Activated naive CD8-positive, alpha-beta T cell treated with anti-CD3 and anti-CD28 coated beads for 36 hours (primary cell): ENCODE results near the gene PI4KB. TPM values are rescaled to one million over a fixed set of nuclear protein-coding genes. Genes with fewer than 3 reads are reported as not detected.

Experiments used
- DNase-seq: peaks from one replicate; pipeline ENCODE4 v3.0.0; 2021
- H3K27ac Mint-ChIP-seq: one replicate; pipeline ENCODE4 v1.8.0; 2022; ENCODE audit warnings: mild to moderate bottlenecking, moderate library complexity, mixed read lengths
- H3K27me3 Mint-ChIP-seq: one replicate; pipeline ENCODE4 v1.8.0; 2022; ENCODE audit warnings: mild to moderate bottlenecking, mixed read lengths
- H3K36me3 Mint-ChIP-seq: one replicate; pipeline ENCODE4 v1.8.0; 2021; ENCODE audit warnings: mild to moderate bottlenecking, mixed read lengths
- H3K4me1 Mint-ChIP-seq: one replicate; pipeline ENCODE4 v1.8.0; 2021; ENCODE audit warnings: mixed read lengths
- H3K4me3 Mint-ChIP-seq: one replicate; pipeline ENCODE4 v1.8.0; 2022; ENCODE audit warnings: mild to moderate bottlenecking, moderate library complexity, mixed read lengths
- H3K9me3 Mint-ChIP-seq: one replicate; pipeline ENCODE4 v1.8.0; 2022; ENCODE audit warnings: mixed read lengths
- total RNA-seq, 2 experiments: library from RNA; stranded (reverse); gene quantifications; one replicate each; pipeline ENCODE4 v1.2.3, GENCODE V29; 2021

PI4KB gene
- total RNA-seq, 2 experiments from 2014 or later, result 46.4 to 49.4 TPM

GRCh38 chr1:151294742-151295462 lies 32.3 kb downstream of the PI4KB start:
- Mint-ChIP-seq H3K27me3 (no peaks in the 10 kb centered on the region), H3K27ac (peak overlapping the region; percentile 17), H3K4me1 (peaks cover 2% of the 10 kb centered on the region), H3K9me3 (no peaks in the 10 kb centered on the region), H3K4me3 (no peak overlapping the region), H3K36me3 (peaks cover 9% of the 10 kb centered on the region)
- no peak for DNase-seq

DNA sequence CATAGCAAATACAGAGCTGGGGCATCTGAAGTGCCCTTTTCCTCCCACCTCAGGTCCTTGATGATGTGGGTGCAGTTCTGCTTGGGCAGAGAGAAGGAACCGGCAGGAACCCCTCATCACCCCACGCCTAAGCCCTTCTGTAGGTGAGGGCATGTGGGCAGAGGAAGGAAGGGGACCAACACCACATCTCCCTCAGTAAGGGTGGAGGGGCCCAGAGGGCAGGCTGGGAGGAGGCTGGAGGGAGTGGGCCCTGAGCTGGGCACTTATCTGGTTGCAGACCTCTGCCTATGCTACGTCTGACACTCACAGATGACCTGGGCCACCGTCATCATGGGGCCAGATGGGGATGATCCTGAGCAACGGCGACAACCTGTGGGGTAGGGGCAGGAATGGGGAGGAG lies 34.1 kb downstream of the PI4KB start:
- H3K4me1 Mint-ChIP-seq, result peaks cover 10% of the 10 kb centered on the region
- no peak for DNase-seq
- no peaks in the 10 kb centered on the region for H3K9me3 Mint-ChIP-seq
- no peak overlapping the region for H3K4me3 Mint-ChIP-seq
- H3K27me3 Mint-ChIP-seq, result no peaks in the 10 kb centered on the region
- H3K27ac Mint-ChIP-seq, result peak overlapping the region; percentile 16
- peaks cover 19% of the 10 kb centered on the region for H3K36me3 Mint-ChIP-seq

- no peak overlapping the region for H3K4me3 Mint-ChIP-seq
- H3K4me1 Mint-ChIP-seq, result peaks cover 10% of the 10 kb centered on the region
- H3K27me3 Mint-ChIP-seq, result no peaks in the 10 kb centered on the region
- DNase-seq, result no peak
- peaks cover 19% of the 10 kb centered on the region for H3K36me3 Mint-ChIP-seq
- no peaks in the 10 kb centered on the region for H3K9me3 Mint-ChIP-seq
- H3K27ac Mint-ChIP-seq, result peak overlapping the region; percentile 82
Measured at GRCh38 chr1:151292207-151293030, 34.8 kb downstream of the PI4KB start.

- H3K27ac Mint-ChIP-seq, result no peak overlapping the region
Measured at GRCh38 chr1:151290709-151291303, 36.4 kb downstream of the PI4KB start.

GRCh38 chr1:151289991-151290708 lies 37.1 kb downstream of the PI4KB start:
- no peaks in the 10 kb centered on the region for H3K27me3 Mint-ChIP-seq
- no peak overlapping the region for H3K4me3 Mint-ChIP-seq
- H3K9me3 Mint-ChIP-seq, result no peaks in the 10 kb centered on the region
- DNase-seq, result no peak
- peaks cover 16% of the 10 kb centered on the region for H3K4me1 Mint-ChIP-seq
- H3K36me3 Mint-ChIP-seq, result peaks cover 24% of the 10 kb centered on the region
- H3K27ac Mint-ChIP-seq, result peak overlapping the region; percentile 66

More at GRCh38 chr1:151290709-151291303, 36.4 kb downstream of the PI4KB start:
- peaks cover 13% of the 10 kb centered on the region for H3K4me1 Mint-ChIP-seq
- no peak overlapping the region for H3K4me3 Mint-ChIP-seq
- no peaks in the 10 kb centered on the region for H3K27me3 Mint-ChIP-seq
- no peak for DNase-seq
- peaks cover 24% of the 10 kb centered on the region for H3K36me3 Mint-ChIP-seq
- no peaks in the 10 kb centered on the region for H3K9me3 Mint-ChIP-seq

GRCh38 chr1:151289080-151289935 lies 37.9 kb downstream of the PI4KB start:
- peaks cover 18% of the 10 kb centered on the region for H3K4me1 Mint-ChIP-seq
- DNase-seq, result no peak
- H3K27me3 Mint-ChIP-seq, result no peaks in the 10 kb centered on the region
- no peaks in the 10 kb centered on the region for H3K9me3 Mint-ChIP-seq
- H3K27ac Mint-ChIP-seq, result peak overlapping the region; percentile 25
- H3K4me3 Mint-ChIP-seq, result no peak overlapping the region
- peaks cover 26% of the 10 kb centered on the region for H3K36me3 Mint-ChIP-seq

GRCh38 chr1:151288502-151288901 lies 38.7 kb downstream of the PI4KB start:
- Mint-ChIP-seq H3K27ac (peak overlapping the region; percentile 47), H3K9me3 (no peaks in the 10 kb centered on the region), H3K36me3 (peaks cover 33% of the 10 kb centered on the region), H3K27me3 (no peaks in the 10 kb centered on the region), H3K4me1 (peaks cover 26% of the 10 kb centered on the region), H3K4me3 (no peak overlapping the region)
- no peak for DNase-seq

- Mint-ChIP-seq H3K27ac (no peak overlapping the region), H3K9me3 (no peaks in the 10 kb centered on the region), H3K36me3 (peaks cover 35% of the 10 kb centered on the region), H3K4me1 (peaks cover 28% of the 10 kb centered on the region), H3K4me3 (no peak overlapping the region), H3K27me3 (no peaks in the 10 kb centered on the region)
- DNase-seq, result no peak
Measured at GRCh38 chr1:151287767-151288500, 39.3 kb downstream of the PI4KB start.

- Mint-ChIP-seq H3K4me3 (no peak overlapping the region), H3K4me1 (peaks cover 28% of the 10 kb centered on the region)
- DNase-seq, result no peak
Measured at GRCh38 chr1:151287341-151287699, 39.9 kb downstream of the PI4KB start.

GRCh38 chr1:151286619-151287340 lies 40.4 kb downstream of the PI4KB start:
- Mint-ChIP-seq H3K4me1 (peaks cover 28% of the 10 kb centered on the region), H3K4me3 (no peak overlapping the region), H3K27me3 (no peaks in the 10 kb centered on the region), H3K27ac (no peak overlapping the region), H3K9me3 (no peaks in the 10 kb centered on the region), H3K36me3 (peaks cover 31% of the 10 kb centered on the region)
- DNase-seq, result no peak

More at GRCh38 chr1:151287341-151287699, 39.9 kb downstream of the PI4KB start:
- Mint-ChIP-seq H3K27ac (no peak overlapping the region), H3K9me3 (no peaks in the 10 kb centered on the region), H3K36me3 (peaks cover 31% of the 10 kb centered on the region), H3K27me3 (no peaks in the 10 kb centered on the region)

DNA sequence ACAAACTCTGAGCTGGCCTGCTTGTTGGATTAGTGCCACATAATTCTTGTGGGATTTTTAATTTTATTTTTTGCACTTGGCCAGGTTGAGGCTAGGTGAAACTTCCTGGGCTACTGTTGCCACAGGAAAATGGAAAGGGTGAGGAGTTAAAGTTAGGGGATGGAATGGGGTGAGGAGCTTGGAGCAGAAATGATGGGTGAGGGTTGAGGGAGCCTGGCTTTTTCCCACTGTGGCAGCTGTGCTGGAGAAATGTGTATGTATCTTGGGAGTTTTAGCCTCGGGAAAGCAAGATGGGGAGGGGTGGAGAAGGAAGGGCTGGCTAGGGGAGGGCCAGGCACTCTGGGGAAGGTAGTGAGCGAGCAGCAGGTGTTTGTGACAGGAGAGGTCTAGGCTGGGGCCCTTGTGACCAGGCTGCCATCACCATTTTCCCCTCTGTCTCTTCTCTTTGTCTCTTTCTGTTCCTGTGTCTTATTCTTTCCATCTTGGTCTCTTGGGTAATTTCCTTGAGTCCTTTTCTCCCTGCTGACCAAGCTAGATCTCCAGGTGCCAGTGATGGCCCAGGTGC lies 43.1 kb downstream of the PI4KB start:
- Mint-ChIP-seq H3K4me1 (peaks cover 26% of the 10 kb centered on the region), H3K27ac (peak overlapping the region; percentile 92), H3K4me3 (peak overlapping the region; percentile 97), H3K27me3 (no peaks in the 10 kb centered on the region), H3K36me3 (peaks cover 22% of the 10 kb centered on the region), H3K9me3 (no peaks in the 10 kb centered on the region)
- DNase-seq, result no peak

GRCh38 chr1:151282883-151283725 lies 44.1 kb downstream of the PI4KB start:
- peak overlapping the region; percentile 92 for H3K27ac Mint-ChIP-seq
- H3K4me3 Mint-ChIP-seq, result peak overlapping the region; percentile 97
- H3K4me1 Mint-ChIP-seq, result peaks cover 23% of the 10 kb centered on the region
- no peaks in the 10 kb centered on the region for H3K27me3 Mint-ChIP-seq
- peaks cover 16% of the 10 kb centered on the region for H3K36me3 Mint-ChIP-seq
- no peaks in the 10 kb centered on the region for H3K9me3 Mint-ChIP-seq
- DNase-seq, result peak; percentile 32
